HS-27A (cell line): Measurements from ENCODE around the gene ARAP3.
A peak's percentile ranks its signal among the peaks of the same experiment; 100 is the strongest.
"Not testable (repeated sequence)": the region's sequence is repeated elsewhere in the genome, so short reads cannot be mapped to it uniquely, and the experiment has no call there.

Source experiments
- DNase-seq: peaks from one replicate; pipeline ENCODE4 v3.0.0-alpha.2; 2012; ENCODE audit warnings: low read depth, missing footprints

Gene ARAP3

GRCh38 chr5:141613344-141613743, 68.7 kb downstream of the ARAP3 start:
- DNase-seq, result no peak

- no peak for DNase-seq
These were observed 70.7 kb downstream of the ARAP3 start for GRCh38 chr5:141611289-141611688.

- DNase-seq, result not testable (repeated sequence)
These were observed 72.1 kb downstream of the ARAP3 start for GRCh38 chr5:141609921-141610320.

- no peak for DNase-seq
These were observed 73.0 kb downstream of the ARAP3 start for GRCh38 chr5:141609044-141609443.

GRCh38 chr5:141608557-141608956, 73.5 kb downstream of the ARAP3 start:
- DNase-seq, result no peak

- no peak for DNase-seq
These were observed 74.0 kb downstream of the ARAP3 start for GRCh38 chr5:141608046-141608445.

- DNase-seq, result no peak
These were observed 76.3 kb downstream of the ARAP3 start for GRCh38 chr5:141605523-141606277.

- DNase-seq, result peak; percentile 45
These were observed 77.9 kb downstream of the ARAP3 start for GRCh38 chr5:141603923-141604717.
